DOHH2 (cell line): ENCODE data around the gene GLB1L2.

Experiments used
- H3F3A ChIP-seq: fragments of 200-600 bp; sonication (generic), shearing (Covaris generic); 2 replicates; pipeline ENCODE4 v1.6.0; 2016; ENCODE audit warnings: antibody characterized with exemption, mild to moderate bottlenecking; ENCODE audit not compliant: control insufficient read depth, insufficient read depth
- H3K27ac ChIP-seq: fragments of 200-600 bp; sonication (generic); 2 replicates; pipeline ENCODE4 v1.5.1; 2014; ENCODE audit warnings: low read depth, mild to moderate bottlenecking, low read length, moderate library complexity
- H3K27me3 ChIP-seq: fragments of 200-600 bp; sonication (generic); 2 replicates; pipeline ENCODE4 v1.6.1; 2014; ENCODE audit warnings: mild to moderate bottlenecking, low read length, mixed read lengths; ENCODE audit not compliant: control insufficient read depth
- H3K36me3 ChIP-seq: fragments of 200-600 bp; sonication (generic); 2 replicates; pipeline ENCODE4 v1.6.1; 2014; ENCODE audit warnings: mild to moderate bottlenecking, low read length, moderate library complexity, mixed read lengths; ENCODE audit not compliant: control insufficient read depth
- H3K4me1 ChIP-seq: fragments of 200-600 bp; sonication (generic); 2 replicates; pipeline ENCODE4 v1.6.1; 2014; ENCODE audit warnings: mild to moderate bottlenecking, low read length, mixed read lengths; ENCODE audit not compliant: control insufficient read depth
- H3K4me2 ChIP-seq: fragments of 200-600 bp; sonication (generic); 2 replicates; pipeline ENCODE4 v1.6.0; 2014; ENCODE audit warnings: mild to moderate bottlenecking, low read length, moderate library complexity
- H3K4me3 ChIP-seq: fragments of 200-600 bp; sonication (generic); 2 replicates; pipeline ENCODE4 v1.5.1; 2014; ENCODE audit warnings: mild to moderate bottlenecking, low read length, mixed read lengths
- H3K79me2 ChIP-seq: fragments of 200-600 bp; sonication (generic); 2 replicates; pipeline ENCODE4 v1.6.1; 2014; ENCODE audit warnings: mild to moderate bottlenecking, low read length, mixed read lengths; ENCODE audit not compliant: control insufficient read depth
- H3K9me2 ChIP-seq: fragments of 200-600 bp; sonication (generic); replicated peaks from 2 replicates; pipeline ENCODE4 v1.6.1; 2014; ENCODE audit warnings: mild to moderate bottlenecking, low read length, mixed read lengths; ENCODE audit not compliant: control insufficient read depth
- H3K9me3 ChIP-seq: fragments of 200-600 bp; sonication (generic); 2 replicates; pipeline ENCODE4 v1.6.1; 2014; ENCODE audit warnings: antibody characterized with exemption, low read length, mixed read lengths; ENCODE audit not compliant: control insufficient read depth, insufficient read depth
- H4K20me1 ChIP-seq: fragments of 200-600 bp; sonication (generic); 2 replicates; pipeline ENCODE4 v1.6.0; 2014; ENCODE audit warnings: low read depth, mild to moderate bottlenecking, antibody characterized with exemption, low read length, moderate library complexity; ENCODE audit not compliant: control insufficient read depth, insufficient read depth
- EZH2phosphoT487 ChIP-seq: fragments of 200-600 bp; sonication (generic); IDR thresholded peaks from 2 replicates; pipeline ENCODE4 v1.6.1; 2017; ENCODE audit warnings: borderline replicate concordance, mild to moderate bottlenecking, antibody characterized with exemption, low read length, moderate library complexity, mixed read lengths
- TF ChIP-seq, protein P1 (sequence below): fragments of 200-600 bp; sonication (generic); IDR thresholded peaks from one replicate; pipeline ENCODE4 v1.5.1; 2014; ENCODE audit warnings: antibody characterized with exemption, mild to moderate bottlenecking, low read depth, low read length; ENCODE audit not compliant: poor library complexity, severe bottlenecking

Gene GLB1L2

GRCh38 chr11:134290646-134291045 is 41.1 kb upstream of the GLB1L2 start:
- Histone ChIP-seq H3K9me2 (no peaks in the 10 kb centered on the region), H3K27ac (no peak overlapping the region), H3F3A (no peaks in the 10 kb centered on the region), H4K20me1 (no peaks in the 10 kb centered on the region), H3K79me2 (no peaks in the 10 kb centered on the region), H3K4me2 (no peak overlapping the region), H3K9me3 (no peaks in the 10 kb centered on the region), H3K36me3 (no peaks in the 10 kb centered on the region), H3K27me3 (no peaks in the 10 kb centered on the region), H3K4me1 (no peaks in the 10 kb centered on the region), H3K4me3 (no peak overlapping the region)
- no peak for TF ChIP-seq EZH2phosphoT487
- TF ChIP-seq, protein P1, sequence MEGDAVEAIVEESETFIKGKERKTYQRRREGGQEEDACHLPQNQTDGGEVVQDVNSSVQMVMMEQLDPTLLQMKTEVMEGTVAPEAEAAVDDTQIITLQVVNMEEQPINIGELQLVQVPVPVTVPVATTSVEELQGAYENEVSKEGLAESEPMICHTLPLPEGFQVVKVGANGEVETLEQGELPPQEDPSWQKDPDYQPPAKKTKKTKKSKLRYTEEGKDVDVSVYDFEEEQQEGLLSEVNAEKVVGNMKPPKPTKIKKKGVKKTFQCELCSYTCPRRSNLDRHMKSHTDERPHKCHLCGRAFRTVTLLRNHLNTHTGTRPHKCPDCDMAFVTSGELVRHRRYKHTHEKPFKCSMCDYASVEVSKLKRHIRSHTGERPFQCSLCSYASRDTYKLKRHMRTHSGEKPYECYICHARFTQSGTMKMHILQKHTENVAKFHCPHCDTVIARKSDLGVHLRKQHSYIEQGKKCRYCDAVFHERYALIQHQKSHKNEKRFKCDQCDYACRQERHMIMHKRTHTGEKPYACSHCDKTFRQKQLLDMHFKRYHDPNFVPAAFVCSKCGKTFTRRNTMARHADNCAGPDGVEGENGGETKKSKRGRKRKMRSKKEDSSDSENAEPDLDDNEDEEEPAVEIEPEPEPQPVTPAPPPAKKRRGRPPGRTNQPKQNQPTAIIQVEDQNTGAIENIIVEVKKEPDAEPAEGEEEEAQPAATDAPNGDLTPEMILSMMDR = no peak

- Histone ChIP-seq H3K9me2 (no peaks in the 10 kb centered on the region), H3K79me2 (no peaks in the 10 kb centered on the region), H3K27ac (no peak overlapping the region), H3K4me2 (no peak overlapping the region), H3F3A (no peaks in the 10 kb centered on the region), H4K20me1 (no peaks in the 10 kb centered on the region), H3K4me3 (no peak overlapping the region), H3K27me3 (no peaks in the 10 kb centered on the region), H3K4me1 (no peaks in the 10 kb centered on the region), H3K36me3 (no peaks in the 10 kb centered on the region), H3K9me3 (no peaks in the 10 kb centered on the region)
- TF ChIP-seq, protein P1 = no peak
- no peak for TF ChIP-seq EZH2phosphoT487
Observed at GRCh38 chr11:134291196-134291595, 40.6 kb upstream of the GLB1L2 start.

DNA sequence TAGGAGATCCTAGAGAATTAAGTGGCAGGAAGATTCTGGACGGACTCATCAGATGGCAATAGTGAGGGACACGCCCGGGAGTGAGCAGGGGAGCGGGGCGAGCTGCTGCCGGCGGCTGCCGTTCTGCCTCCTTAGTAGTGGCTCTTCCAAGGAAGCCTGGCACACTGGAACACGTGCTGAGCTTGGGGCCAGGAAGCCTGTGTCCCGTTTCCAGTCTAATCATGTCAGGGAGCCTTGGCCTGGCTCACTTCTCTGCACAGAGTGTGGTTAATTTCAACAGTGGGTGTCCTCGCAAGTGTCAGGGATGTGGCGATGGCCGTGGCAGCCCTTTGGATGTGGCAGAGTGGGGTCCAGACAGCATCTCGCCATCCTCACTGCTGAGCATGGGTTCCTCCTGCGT is 39.1 kb upstream of the GLB1L2 start:
- H4K20me1 ChIP-seq = no peaks in the 10 kb centered on the region
- H3K4me3 ChIP-seq = no peak overlapping the region
- H3K4me2 ChIP-seq = no peak overlapping the region
- H3K27ac ChIP-seq = no peak overlapping the region
- H3F3A ChIP-seq = no peaks in the 10 kb centered on the region
- no peaks in the 10 kb centered on the region for H3K9me3 ChIP-seq
- H3K27me3 ChIP-seq = no peaks in the 10 kb centered on the region
- H3K9me2 ChIP-seq = no peaks in the 10 kb centered on the region
- H3K4me1 ChIP-seq = no peaks in the 10 kb centered on the region
- H3K36me3 ChIP-seq = no peaks in the 10 kb centered on the region
- TF ChIP-seq, protein P1 = no peak
- no peak for TF ChIP-seq EZH2phosphoT487
- no peaks in the 10 kb centered on the region for H3K79me2 ChIP-seq
